OCI-LY3 (cell line): Measurements from ENCODE around the gene LHPP.

ENCODE experiments used
- H2AFZ ChIP-seq: fragments of 200-600, 300-600 bp; shearing (Covaris generic); 2 replicates; pipeline ENCODE4 v1.6.0; 2014; ENCODE audit warnings: antibody characterized with exemption, low read depth, low read length
- H3K27ac ChIP-seq: fragments of 200-600, 300-600 bp; sonication (generic); 2 replicates; pipeline ENCODE4 v1.5.1; 2014; ENCODE audit warnings: mild to moderate bottlenecking, low read length, moderate library complexity, mixed read lengths
- H3K27me3 ChIP-seq: fragments of 200-600, 300-600 bp; sonication (generic); 2 replicates; pipeline ENCODE4 v1.6.1; 2014; ENCODE audit warnings: low read depth, low read length, mixed read lengths
- H3K36me3 ChIP-seq: fragments of 200-600, 300-600 bp; sonication (generic); replicated peaks from 2 replicates; pipeline ENCODE3; 2014; ENCODE audit warnings: low read depth, low read length, mixed read lengths
- H3K4me1 ChIP-seq: fragments of 300-600, 200-600 bp; sonication (generic); 2 replicates; pipeline ENCODE4 v1.6.1; 2014; ENCODE audit warnings: low read length, mixed read lengths
- H3K4me2 ChIP-seq: fragments of 200-600, 300-600 bp; sonication (generic); 2 replicates; pipeline ENCODE4 v1.6.1; 2014; ENCODE audit warnings: low read length, mixed read lengths
- H3K4me3 ChIP-seq: fragments of 300-600, 200-600 bp; sonication (generic); 2 replicates; pipeline ENCODE4 v1.5.1; 2014; ENCODE audit warnings: antibody characterized with exemption, mild to moderate bottlenecking, low read length, moderate library complexity
- H3K79me2 ChIP-seq: fragments of 300-600, 200-600 bp; shearing (Covaris generic); 2 replicates; pipeline ENCODE4 v1.6.1; 2014; ENCODE audit warnings: mild to moderate bottlenecking, low read length, mixed read lengths
- H3K9ac ChIP-seq: fragments of 300-600, 200-600 bp; shearing (Covaris generic); 2 replicates; pipeline ENCODE4 v1.6.0; 2014; ENCODE audit warnings: mild to moderate bottlenecking, low read length, moderate library complexity
- H3K9me3 ChIP-seq: fragments of 200-600, 300-600 bp; shearing (Covaris generic); 2 replicates; pipeline ENCODE4 v1.6.1; 2014; ENCODE audit warnings: low read length, mixed read lengths; ENCODE audit not compliant: insufficient read depth
- H4K20me1 ChIP-seq: fragments of 200-600, 300-600 bp; sonication (generic); 2 replicates; pipeline ENCODE4 v1.6.1; 2016; ENCODE audit warnings: low read length, mixed read lengths; ENCODE audit not compliant: insufficient read depth
- EZH2phosphoT487 ChIP-seq: fragments of 200-600 bp; shearing (Covaris generic); IDR thresholded peaks from 2 replicates; pipeline ENCODE4 v1.6.1; 2018; ENCODE audit warnings: antibody characterized with exemption, mixed run types, low read depth
- TF ChIP-seq, protein P1 (sequence below): fragments of 200-600, 300-600 bp; sonication (generic); IDR thresholded peaks from 2 replicates; pipeline ENCODE4 v1.5.1; 2014; ENCODE audit warnings: antibody characterized with exemption, low read length, low read depth

The LHPP gene

DNA sequence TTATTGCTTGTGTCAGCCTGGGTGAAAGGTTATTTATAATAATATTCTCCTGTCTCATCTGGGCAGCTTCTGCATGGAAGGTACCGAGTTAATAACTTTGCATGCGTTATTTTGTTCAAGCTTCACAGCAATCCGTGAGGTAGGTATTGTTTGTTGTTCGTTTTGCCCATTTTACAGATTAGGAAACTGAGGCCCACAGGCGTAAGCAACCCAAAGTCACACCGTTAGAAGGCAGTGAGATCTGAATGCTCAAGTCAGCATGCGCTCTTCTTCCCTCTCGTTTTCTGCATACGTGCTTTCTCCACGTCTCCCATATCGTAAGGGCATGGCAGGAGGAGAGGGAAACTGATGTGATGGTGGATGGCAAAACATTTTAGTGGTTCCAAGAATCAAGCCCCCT, 34.1 kb downstream of the LHPP start:
- TF ChIP-seq, protein P1, sequence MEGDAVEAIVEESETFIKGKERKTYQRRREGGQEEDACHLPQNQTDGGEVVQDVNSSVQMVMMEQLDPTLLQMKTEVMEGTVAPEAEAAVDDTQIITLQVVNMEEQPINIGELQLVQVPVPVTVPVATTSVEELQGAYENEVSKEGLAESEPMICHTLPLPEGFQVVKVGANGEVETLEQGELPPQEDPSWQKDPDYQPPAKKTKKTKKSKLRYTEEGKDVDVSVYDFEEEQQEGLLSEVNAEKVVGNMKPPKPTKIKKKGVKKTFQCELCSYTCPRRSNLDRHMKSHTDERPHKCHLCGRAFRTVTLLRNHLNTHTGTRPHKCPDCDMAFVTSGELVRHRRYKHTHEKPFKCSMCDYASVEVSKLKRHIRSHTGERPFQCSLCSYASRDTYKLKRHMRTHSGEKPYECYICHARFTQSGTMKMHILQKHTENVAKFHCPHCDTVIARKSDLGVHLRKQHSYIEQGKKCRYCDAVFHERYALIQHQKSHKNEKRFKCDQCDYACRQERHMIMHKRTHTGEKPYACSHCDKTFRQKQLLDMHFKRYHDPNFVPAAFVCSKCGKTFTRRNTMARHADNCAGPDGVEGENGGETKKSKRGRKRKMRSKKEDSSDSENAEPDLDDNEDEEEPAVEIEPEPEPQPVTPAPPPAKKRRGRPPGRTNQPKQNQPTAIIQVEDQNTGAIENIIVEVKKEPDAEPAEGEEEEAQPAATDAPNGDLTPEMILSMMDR = no peak
- no peak for TF ChIP-seq EZH2phosphoT487
- no peaks in the 10 kb centered on the region for H3K79me2 ChIP-seq
- H3K4me1 ChIP-seq = no peaks in the 10 kb centered on the region

DNA sequence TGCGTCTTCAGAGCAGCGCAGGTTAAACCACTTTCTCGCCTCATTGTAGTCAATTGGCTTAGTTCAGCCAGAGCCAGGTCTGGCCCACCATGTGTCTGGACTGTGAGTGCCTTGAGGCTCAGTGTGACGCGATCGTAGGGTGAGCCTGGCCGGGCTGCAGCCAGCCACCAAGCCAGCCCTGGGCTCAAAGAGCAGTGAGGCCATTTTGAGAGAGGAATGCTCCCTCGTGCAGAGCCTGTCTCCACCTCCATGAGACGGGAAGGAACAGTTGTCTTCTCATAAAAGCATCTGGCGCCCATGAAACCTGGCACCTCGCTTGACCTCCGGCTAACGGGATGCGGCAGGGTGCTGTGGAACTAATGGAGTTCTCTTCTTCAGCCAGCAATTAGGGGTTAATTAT, 34.5 kb downstream of the LHPP start:
- Histone ChIP-seq H3K9me3 (no peaks in the 10 kb centered on the region), H3K9ac (no peak overlapping the region), H4K20me1 (no peaks in the 10 kb centered on the region), H2AFZ (no peak overlapping the region), H3K4me2 (no peak overlapping the region), H3K79me2 (no peaks in the 10 kb centered on the region), H3K27me3 (no peaks in the 10 kb centered on the region), H3K36me3 (no peaks in the 10 kb centered on the region), H3K4me1 (no peaks in the 10 kb centered on the region), H3K27ac (no peak overlapping the region), H3K4me3 (no peak overlapping the region)
- TF ChIP-seq EZH2phosphoT487 = no peak
- TF ChIP-seq, protein P1 = no peak

More for the DNA sequence above, 34.1 kb downstream of the LHPP start:
- Histone ChIP-seq H3K4me2 (no peak overlapping the region), H2AFZ (no peak overlapping the region), H3K27me3 (no peaks in the 10 kb centered on the region), H3K36me3 (no peaks in the 10 kb centered on the region), H3K4me3 (no peak overlapping the region), H3K9ac (no peak overlapping the region), H4K20me1 (no peaks in the 10 kb centered on the region), H3K9me3 (no peaks in the 10 kb centered on the region), H3K27ac (no peak overlapping the region)

DNA sequence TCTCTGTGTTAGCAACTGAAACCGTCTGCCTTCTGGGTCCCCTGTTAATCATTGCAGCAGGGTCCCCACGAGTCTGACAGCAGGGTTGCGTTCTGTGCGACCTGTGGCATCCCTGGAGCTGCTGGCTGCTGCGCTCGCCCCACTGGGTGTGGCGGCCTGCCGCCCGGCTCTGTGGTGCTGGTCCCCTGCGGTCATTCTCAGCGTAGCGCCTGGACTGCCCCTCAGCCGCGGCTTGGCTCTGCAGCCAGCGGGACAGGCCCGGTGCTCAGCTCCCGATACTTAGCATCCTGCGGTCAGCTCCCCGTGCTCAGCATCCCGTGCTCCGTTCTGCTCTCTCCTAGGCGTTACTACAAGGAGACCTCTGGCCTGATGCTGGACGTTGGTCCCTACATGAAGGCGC, 35.0 kb downstream of the LHPP start:
- H4K20me1 ChIP-seq = no peaks in the 10 kb centered on the region
- H3K4me3 ChIP-seq = no peak overlapping the region
- H3K27me3 ChIP-seq = no peaks in the 10 kb centered on the region
- TF ChIP-seq, protein P1 = no peak
- TF ChIP-seq EZH2phosphoT487 = no peak
- H3K79me2 ChIP-seq = no peaks in the 10 kb centered on the region
- no peak overlapping the region for H3K27ac ChIP-seq
- H3K4me1 ChIP-seq = no peaks in the 10 kb centered on the region
- H3K9me3 ChIP-seq = no peaks in the 10 kb centered on the region
- no peaks in the 10 kb centered on the region for H3K36me3 ChIP-seq
- H2AFZ ChIP-seq = no peak overlapping the region
- no peak overlapping the region for H3K4me2 ChIP-seq
- no peak overlapping the region for H3K9ac ChIP-seq

DNA sequence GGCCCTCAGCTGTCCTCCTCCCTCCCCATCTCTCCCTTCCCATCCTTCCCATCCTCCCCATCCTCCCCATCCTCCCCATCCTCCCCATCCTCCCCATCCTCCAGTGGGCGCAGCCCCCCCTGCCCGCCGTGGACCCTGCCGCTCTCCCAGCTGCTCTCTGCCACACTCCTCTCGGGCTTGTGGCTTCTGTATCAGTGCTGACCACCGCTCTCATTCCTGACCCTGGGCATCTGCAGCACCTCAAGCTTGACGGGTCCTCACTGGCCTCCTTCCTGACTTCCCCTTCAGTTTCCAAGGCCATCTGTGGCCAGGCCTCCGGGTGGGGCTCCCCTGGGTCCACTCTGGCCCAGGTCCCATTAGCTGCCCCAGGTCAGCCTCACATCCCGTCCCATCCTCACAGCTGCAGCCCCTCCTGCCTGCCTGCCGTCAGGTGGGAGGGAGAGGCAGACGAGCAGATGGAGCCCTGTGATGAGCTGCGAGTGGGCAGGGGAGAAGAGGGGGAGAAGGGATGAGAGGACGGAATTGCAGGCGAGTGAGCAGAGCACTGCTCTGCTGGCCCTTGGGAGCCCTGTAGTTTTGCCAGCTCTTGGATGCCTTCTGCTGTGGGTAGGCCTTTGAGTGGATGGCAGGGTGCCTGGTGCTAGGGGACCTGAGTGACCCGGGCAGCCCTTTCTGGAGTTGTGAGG, 35.7 kb downstream of the LHPP start:
- Histone ChIP-seq H3K4me3 (no peak overlapping the region), H3K79me2 (no peaks in the 10 kb centered on the region), H4K20me1 (no peaks in the 10 kb centered on the region), H3K27me3 (no peaks in the 10 kb centered on the region), H3K27ac (no peak overlapping the region), H3K4me2 (no peak overlapping the region), H2AFZ (no peak overlapping the region), H3K36me3 (no peaks in the 10 kb centered on the region), H3K9me3 (no peaks in the 10 kb centered on the region), H3K4me1 (no peaks in the 10 kb centered on the region), H3K9ac (no peak overlapping the region)
- TF ChIP-seq, protein P1 = no peak
- TF ChIP-seq EZH2phosphoT487 = no peak
